ENCODE data around the gene PRSS2. TPM values are rescaled to one million over a fixed set of nuclear protein-coding genes. Genes with fewer than 3 reads are reported as not detected.

Gene PRSS2
- total RNA-seq, 3 donors from 2014 or later (not counting 1 experiment from before 2014, with no cell fraction given): not detected

DNA sequence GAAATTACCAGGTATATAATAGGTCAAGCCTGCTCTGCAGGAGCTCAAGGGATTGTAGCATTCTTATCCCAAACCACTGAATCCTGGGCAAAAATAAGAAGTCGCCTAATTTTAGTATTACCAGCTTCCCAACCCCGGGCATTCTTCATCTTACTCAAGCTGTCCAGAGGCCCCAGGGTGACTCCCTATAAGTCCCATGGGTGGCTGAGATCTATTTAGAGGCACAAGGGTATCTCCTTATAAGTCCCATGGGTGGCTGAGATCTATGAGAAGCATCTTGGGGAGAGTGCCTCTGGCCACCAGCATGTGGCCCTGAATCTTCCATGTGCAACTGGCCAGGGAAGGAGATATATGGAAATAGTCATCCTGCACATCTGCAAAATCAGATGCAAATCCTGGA is 38.9 kb downstream of the PRSS2 start:
- Mint-ChIP-seq H3K27ac (peak overlapping the region; percentile 92 to 100), H3K27me3 (ENCODE audit: low read depth in 2 of 2) (no peaks in the 10 kb centered on the region), H3K9me3 (no peaks in the 10 kb centered on the region), H3K4me1 (peaks cover 68% of the 10 kb centered on the region in 2 donors), H3K36me3 (no peaks in the 10 kb centered on the region), H3K4me3 (peak overlapping the region; percentile 76)
- intact Hi-C loops (cut with micrococcal nuclease): loop anchor here (1.0 to 5.0 kb wide), 4 partner anchors 11 to 122 kb away; no protein-coding TSS in a partner anchor
- H3K27me3 ChIP-seq (ENCODE audit: control insufficient read depth, insufficient read depth, low read length): no peaks in the 10 kb centered on the region
- peak overlapping the region; percentile 98 for H3K27ac ChIP-seq (ENCODE audit: low read length)
- H3K36me3 ChIP-seq (ENCODE audit: control insufficient read depth, insufficient read depth, low read length): no peaks in the 10 kb centered on the region
- H3K4me3 ChIP-seq (ENCODE audit: low read length): no peak overlapping the region
- no peaks in the 10 kb centered on the region for H3K9me3 ChIP-seq (ENCODE audit: control insufficient read depth, insufficient read depth, low read length)
- TF ChIP-seq, protein P1, sequence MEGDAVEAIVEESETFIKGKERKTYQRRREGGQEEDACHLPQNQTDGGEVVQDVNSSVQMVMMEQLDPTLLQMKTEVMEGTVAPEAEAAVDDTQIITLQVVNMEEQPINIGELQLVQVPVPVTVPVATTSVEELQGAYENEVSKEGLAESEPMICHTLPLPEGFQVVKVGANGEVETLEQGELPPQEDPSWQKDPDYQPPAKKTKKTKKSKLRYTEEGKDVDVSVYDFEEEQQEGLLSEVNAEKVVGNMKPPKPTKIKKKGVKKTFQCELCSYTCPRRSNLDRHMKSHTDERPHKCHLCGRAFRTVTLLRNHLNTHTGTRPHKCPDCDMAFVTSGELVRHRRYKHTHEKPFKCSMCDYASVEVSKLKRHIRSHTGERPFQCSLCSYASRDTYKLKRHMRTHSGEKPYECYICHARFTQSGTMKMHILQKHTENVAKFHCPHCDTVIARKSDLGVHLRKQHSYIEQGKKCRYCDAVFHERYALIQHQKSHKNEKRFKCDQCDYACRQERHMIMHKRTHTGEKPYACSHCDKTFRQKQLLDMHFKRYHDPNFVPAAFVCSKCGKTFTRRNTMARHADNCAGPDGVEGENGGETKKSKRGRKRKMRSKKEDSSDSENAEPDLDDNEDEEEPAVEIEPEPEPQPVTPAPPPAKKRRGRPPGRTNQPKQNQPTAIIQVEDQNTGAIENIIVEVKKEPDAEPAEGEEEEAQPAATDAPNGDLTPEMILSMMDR (IDR thresholded peaks at IDR 0.05): no peak
- ATAC-seq: no peak
- peaks cover 66% of the 10 kb centered on the region for H3K4me1 ChIP-seq (ENCODE audit: control insufficient read depth, insufficient read depth, low read length)
- DNase-seq: no peak
- WGBS (ENCODE audit: insufficient coverage): 35% methylated on average over 2 of the region's 2 CpGs

DNA sequence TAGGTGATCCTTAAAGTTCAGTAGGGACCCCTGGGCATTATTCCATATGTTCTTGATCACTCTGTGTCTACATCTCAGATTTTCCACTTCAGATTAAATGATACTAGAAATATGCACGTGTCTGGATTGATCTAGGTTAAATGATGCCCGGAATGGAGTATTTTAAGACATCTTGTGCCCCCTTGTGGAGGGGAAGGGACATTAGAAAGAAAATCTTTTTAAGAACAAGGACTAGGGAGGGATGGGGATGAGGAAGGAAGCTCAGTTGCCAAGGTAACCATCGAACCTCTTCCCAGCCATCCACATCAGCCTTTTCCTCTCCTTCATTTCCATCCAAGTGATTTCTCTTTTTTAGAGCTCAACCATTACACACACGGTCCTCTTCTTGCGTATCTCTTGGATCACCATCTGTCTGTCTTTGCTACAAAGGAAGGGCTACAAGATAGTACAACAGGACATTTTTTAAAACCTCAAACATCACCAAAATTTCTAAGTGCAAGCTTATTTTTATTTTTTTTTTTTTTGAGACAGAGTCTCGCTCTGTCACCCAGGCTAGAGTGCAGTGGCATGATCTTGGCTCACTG is 40.5 kb downstream of the PRSS2 start:
- no peaks in the 10 kb centered on the region for H3K9me3 Mint-ChIP-seq
- H3K4me3 ChIP-seq (ENCODE audit: low read length): no peak overlapping the region
- no peaks in the 10 kb centered on the region for H3K9me3 ChIP-seq (ENCODE audit: control insufficient read depth, insufficient read depth, low read length)
- intact Hi-C loops (cut with micrococcal nuclease): loop anchor here (1.0 to 5.0 kb wide), 5 partner anchors 28 to 179 kb away; no protein-coding TSS in a partner anchor
- H3K4me1 Mint-ChIP-seq: peaks cover 52% of the 10 kb centered on the region in 2 donors
- no peaks in the 10 kb centered on the region for H3K27me3 Mint-ChIP-seq (ENCODE audit: low read depth in 2 of 2)
- peak overlapping the region; percentile 64 for H3K4me3 Mint-ChIP-seq
- H3K36me3 Mint-ChIP-seq: no peaks in the 10 kb centered on the region
- WGBS (ENCODE audit: insufficient coverage): 37% methylated on average over 6 of the region's 6 CpGs
- H3K27ac Mint-ChIP-seq: peak overlapping the region; percentile 92 to 100
- peaks cover 50% of the 10 kb centered on the region for H3K4me1 ChIP-seq (ENCODE audit: control insufficient read depth, insufficient read depth, low read length)
- H3K36me3 ChIP-seq (ENCODE audit: control insufficient read depth, insufficient read depth, low read length): no peaks in the 10 kb centered on the region
- no peaks in the 10 kb centered on the region for H3K27me3 ChIP-seq (ENCODE audit: control insufficient read depth, insufficient read depth, low read length)
- H3K27ac ChIP-seq (ENCODE audit: low read length): peak overlapping the region; percentile 98
- DNase-seq: peak in 1 of 2 donors; percentile 88
- TF ChIP-seq, protein P1 (IDR thresholded peaks at IDR 0.05): peak; percentile 82
- ATAC-seq: no peak

DNA sequence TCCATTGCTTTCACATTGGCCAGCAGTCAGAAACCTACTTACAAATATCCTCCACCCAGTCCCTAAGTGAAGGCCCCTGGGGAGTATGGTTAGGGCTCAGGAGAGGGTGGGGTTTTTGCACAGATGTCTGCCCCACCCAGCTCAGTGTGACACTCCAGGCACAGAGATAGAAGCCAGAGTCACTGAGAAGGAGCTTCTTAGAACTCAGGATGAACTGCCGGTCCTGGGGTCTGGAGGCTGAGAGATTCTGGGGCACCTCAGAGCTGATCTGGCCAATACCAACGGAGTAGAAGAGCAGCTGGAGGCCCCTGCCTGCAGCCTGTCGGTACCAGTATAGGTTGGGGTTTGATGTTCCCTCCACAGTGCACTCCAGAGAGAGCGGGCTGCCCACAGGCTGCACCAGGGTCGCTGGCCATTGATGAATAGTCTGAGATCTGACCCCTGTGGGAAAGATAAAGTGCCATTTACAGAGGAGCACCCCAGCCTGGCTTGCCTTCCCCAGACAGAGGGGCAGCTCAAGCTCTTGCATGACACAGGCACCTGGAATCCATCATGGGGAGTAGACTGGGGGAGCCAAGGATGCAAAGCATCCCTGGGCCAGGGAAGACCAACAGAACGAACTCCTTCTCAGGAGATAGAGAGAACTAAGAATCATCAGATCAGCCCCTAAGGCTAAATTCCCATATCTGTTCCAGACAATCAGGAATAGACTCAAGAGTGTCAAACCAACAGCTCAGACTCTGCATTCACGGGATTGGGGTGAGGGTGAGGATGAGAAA is 41.9 kb downstream of the PRSS2 start:
- Mint-ChIP-seq H3K36me3 (no peaks in the 10 kb centered on the region), H3K27ac (peak overlapping the region; percentile 92 to 100), H3K9me3 (no peaks in the 10 kb centered on the region), H3K4me3 (no peak overlapping the region), H3K4me1 (peaks cover 39% of the 10 kb centered on the region in 2 donors), H3K27me3 (ENCODE audit: low read depth in 2 of 2) (peaks cover 2 to 6% of the 10 kb centered on the region in 2 donors)
- intact Hi-C loops (cut with micrococcal nuclease): loop anchor here (5.0 kb wide), 1 partner anchor 125 kb away; no protein-coding TSS in a partner anchor
- H3K4me1 ChIP-seq (ENCODE audit: control insufficient read depth, insufficient read depth, low read length): peaks cover 36% of the 10 kb centered on the region
- no peaks in the 10 kb centered on the region for H3K27me3 ChIP-seq (ENCODE audit: control insufficient read depth, insufficient read depth, low read length)
- H3K27ac ChIP-seq (ENCODE audit: low read length): no peak overlapping the region
- H3K36me3 ChIP-seq (ENCODE audit: control insufficient read depth, insufficient read depth, low read length): no peaks in the 10 kb centered on the region
- ATAC-seq (no peak), DNase-seq (peak in 1 of 2 donors; percentile 35)
- no peaks in the 10 kb centered on the region for H3K9me3 ChIP-seq (ENCODE audit: control insufficient read depth, insufficient read depth, low read length)
- H3K4me3 ChIP-seq (ENCODE audit: low read length): peak overlapping the region; percentile 4
- WGBS (ENCODE audit: insufficient coverage): 74% methylated on average over 7 of the region's 7 CpGs
- TF ChIP-seq, protein P1 (IDR thresholded peaks at IDR 0.05): no peak

Measured in natural killer cell (primary cell).